ENCODE data around the gene CAPSL. TPM values are rescaled to one million over a fixed set of nuclear protein-coding genes. Genes with fewer than 3 reads are reported as not detected.

The CAPSL gene
- total and polyA plus RNA-seq, 3 donors from 2014 or later: 3.5 to 28.5 (median 4.5) TPM

- Histone ChIP-seq H3K4me3 (no peak overlapping the region), H3K27ac (no peak overlapping the region), H3K4me1 (peaks cover 6% of the 10 kb centered on the region), H3K36me3 (ENCODE audit: low read depth, missing control alignments) (no peaks in the 10 kb centered on the region), H3K9me3 (no peaks in the 10 kb centered on the region), H3K27me3 (no peaks in the 10 kb centered on the region)
- TF ChIP-seq POLR2A (IDR thresholded peaks at IDR 0.05) (no peak), CTCF (IDR thresholded peaks at IDR 0.05) (no peak)
- intact Hi-C loops (cut with DNase I; ENCODE audit: low total_unique reads): loop anchor here (10.0 kb wide), 1 partner anchor 306 kb away; the partner anchor contains the start of gene SPEF2
- 75 to 83% methylated on average over 11 of the region's 11 CpGs for WGBS, 2 donors
- DNase-seq: no peak
Observed at GRCh38 chr5:35920890-35921289, 17.5 kb downstream of the CAPSL start.

- H3K4me3 ChIP-seq: no peak overlapping the region
- TF ChIP-seq CTCF (IDR thresholded peaks at IDR 0.05): no peak
- TF ChIP-seq POLR2A (IDR thresholded peaks at IDR 0.05): no peak
- WGBS, 2 donors: 52 to 62% methylated on average over 4 of the region's 4 CpGs
- no peaks in the 10 kb centered on the region for H3K9me3 ChIP-seq
- no peaks in the 10 kb centered on the region for H3K4me1 ChIP-seq
- no peak overlapping the region for H3K27ac ChIP-seq
- no peaks in the 10 kb centered on the region for H3K27me3 ChIP-seq
- intact Hi-C loops (cut with DNase I; ENCODE audit: low total_unique reads): no loop called here
- DNase-seq: peak; percentile 31
- no peaks in the 10 kb centered on the region for H3K36me3 ChIP-seq (ENCODE audit: low read depth, missing control alignments)
Observed at GRCh38 chr5:35919191-35919590, 19.2 kb downstream of the CAPSL start.

DNA sequence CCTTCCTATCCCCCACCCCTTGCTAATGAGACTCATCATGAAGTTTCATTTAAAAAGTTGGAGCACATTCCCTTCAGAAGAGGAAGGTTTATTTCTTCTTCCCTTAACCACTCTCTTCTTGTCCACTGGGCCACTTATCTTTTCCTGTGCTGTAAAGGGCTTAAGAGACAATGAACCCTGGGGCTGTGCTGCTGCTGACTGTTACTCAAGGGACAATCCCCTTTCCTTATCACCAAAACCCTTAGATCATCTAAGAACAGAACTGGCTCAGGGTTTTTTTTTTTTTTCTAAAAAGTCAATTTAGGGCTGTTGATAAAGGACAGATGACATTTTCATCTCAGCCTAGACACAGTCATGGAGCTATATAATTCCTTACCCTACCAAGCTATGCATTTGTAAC is 29.6 kb downstream of the CAPSL start:
- H3K27me3 ChIP-seq: no peaks in the 10 kb centered on the region
- no peak overlapping the region for H3K4me3 ChIP-seq
- H3K27ac ChIP-seq: no peak overlapping the region
- H3K9me3 ChIP-seq: no peaks in the 10 kb centered on the region
- no peak for TF ChIP-seq CTCF (IDR thresholded peaks at IDR 0.05)
- no peak for TF ChIP-seq POLR2A (IDR thresholded peaks at IDR 0.05)
- no peaks in the 10 kb centered on the region for H3K36me3 ChIP-seq (ENCODE audit: low read depth, missing control alignments)
- H3K4me1 ChIP-seq: no peaks in the 10 kb centered on the region
- intact Hi-C loops (cut with DNase I; ENCODE audit: low total_unique reads): no loop called here
- no peak for DNase-seq

- Histone ChIP-seq H3K36me3 (ENCODE audit: low read depth, missing control alignments) (no peaks in the 10 kb centered on the region), H3K27ac (no peak overlapping the region), H3K27me3 (no peaks in the 10 kb centered on the region), H3K9me3 (no peaks in the 10 kb centered on the region), H3K4me1 (no peaks in the 10 kb centered on the region), H3K4me3 (no peak overlapping the region)
- WGBS, 2 donors: 66 to 82% methylated on average over 1 of the region's 1 CpG
- TF ChIP-seq POLR2A (IDR thresholded peaks at IDR 0.05) (no peak), CTCF (IDR thresholded peaks at IDR 0.05) (no peak)
- intact Hi-C loops (cut with DNase I; ENCODE audit: low total_unique reads): no loop called here
- no peak for DNase-seq
Observed at GRCh38 chr5:35908228-35908627, 30.2 kb downstream of the CAPSL start.

- intact Hi-C loops (cut with DNase I; ENCODE audit: low total_unique reads): no loop called here
- Histone ChIP-seq H3K27ac (no peak overlapping the region), H3K4me1 (no peaks in the 10 kb centered on the region), H3K4me3 (no peak overlapping the region), H3K27me3 (no peaks in the 10 kb centered on the region), H3K9me3 (no peaks in the 10 kb centered on the region), H3K36me3 (ENCODE audit: low read depth, missing control alignments) (no peaks in the 10 kb centered on the region)
- TF ChIP-seq POLR2A (IDR thresholded peaks at IDR 0.05) (no peak), CTCF (IDR thresholded peaks at IDR 0.05) (no peak)
- DNase-seq: no peak
- 81 to 85% methylated on average over 11 of the region's 11 CpGs for WGBS, 2 donors
Observed at GRCh38 chr5:35904443-35905132, 33.8 kb downstream of the CAPSL start.

Data from testis (tissue), 3 donors.